GM21717 (cell line): ENCODE data around the gene PLAC8.
"Not testable (repeated sequence)": the region's sequence is repeated elsewhere in the genome, so short reads cannot be mapped to it uniquely, and the experiment has no call there.

Source experiments
- ATAC-seq: cut with Tn5 transposase; IDR thresholded peaks from one replicate; pipeline ENCODE4 v1.9.1; 2021; ENCODE audit warnings: mild to moderate bottlenecking, moderate library complexity; ENCODE audit not compliant: unreplicated experiment

PLAC8 gene

DNA sequence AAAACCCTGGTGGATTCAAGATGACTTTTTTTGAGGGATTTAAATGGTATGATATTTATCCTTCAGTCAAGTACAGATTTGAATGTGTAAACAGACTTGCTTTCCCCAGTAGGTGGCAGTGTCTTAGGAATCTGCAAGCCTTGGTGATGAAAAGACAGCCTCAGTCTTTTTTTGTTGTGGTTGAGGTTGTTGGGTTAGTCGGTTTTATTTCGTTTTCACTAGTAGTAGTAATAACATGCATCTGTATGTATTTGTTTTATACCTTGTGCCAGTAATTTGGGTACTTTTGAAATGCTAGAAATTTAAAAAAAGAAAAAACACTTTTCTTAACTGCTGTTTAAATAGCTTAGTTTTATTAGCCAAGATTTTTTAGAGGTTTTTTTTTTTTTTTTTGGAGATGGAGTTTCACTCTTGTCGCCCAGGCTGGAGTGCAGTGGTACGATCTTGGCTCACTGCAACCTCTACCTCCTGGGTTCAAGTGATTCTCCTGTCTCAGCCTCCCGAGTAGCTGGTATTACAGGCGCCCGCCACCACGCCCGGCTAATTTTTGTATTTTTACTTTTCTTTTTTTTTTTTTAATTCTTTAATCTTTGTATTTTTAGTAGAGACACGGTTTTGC is 40.3 kb downstream of the PLAC8 start:
- peak; percentile 70 for ATAC-seq

DNA sequence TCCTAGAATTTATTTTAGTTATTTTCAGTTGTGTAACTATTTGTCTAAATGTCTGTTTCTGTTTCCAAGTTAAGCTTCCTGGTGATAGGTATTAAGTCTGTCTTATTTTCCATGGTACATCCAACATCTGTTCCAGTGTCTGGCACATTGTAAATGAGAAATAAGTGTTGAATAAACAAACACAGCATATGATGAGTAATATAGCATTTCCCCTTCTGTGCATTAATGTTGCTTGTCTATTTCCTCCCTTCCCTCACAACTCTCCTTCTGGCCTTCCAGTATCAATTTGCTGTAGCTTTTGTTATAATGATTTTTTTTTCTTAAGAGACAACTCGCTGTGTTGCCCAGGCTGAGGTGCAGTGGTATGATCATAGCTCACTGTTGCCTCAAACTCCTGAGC is 43.4 kb downstream of the PLAC8 start:
- no peak for ATAC-seq

DNA sequence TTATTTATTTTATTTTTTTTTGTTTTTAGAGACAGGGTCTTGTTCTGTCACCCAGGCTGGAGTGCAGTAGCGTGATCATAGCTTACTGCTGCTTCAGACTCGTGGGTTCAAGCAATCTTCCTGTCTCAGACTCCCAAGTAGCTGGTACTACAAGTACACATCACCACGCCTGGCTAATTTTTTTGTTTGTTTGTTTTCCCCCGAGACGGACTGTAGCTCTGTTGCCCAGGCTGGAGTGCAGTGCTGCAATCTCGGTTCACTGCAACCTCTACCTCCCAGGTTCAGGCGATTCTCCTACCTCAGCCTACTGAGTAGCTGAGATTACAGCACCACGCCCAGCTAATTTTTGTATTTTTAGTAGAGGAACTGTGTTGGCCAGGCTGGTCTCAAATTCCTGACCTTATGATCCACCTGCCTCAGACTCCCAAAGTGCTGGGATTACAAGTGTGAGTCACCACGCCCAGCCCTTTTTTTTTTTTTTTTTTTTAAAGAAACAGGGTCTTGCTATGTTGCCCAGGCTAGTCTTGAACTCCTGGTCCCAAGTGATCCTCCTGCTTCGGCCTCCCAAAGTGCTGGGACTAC is 47.4 kb downstream of the PLAC8 start:
- no peak for ATAC-seq

DNA sequence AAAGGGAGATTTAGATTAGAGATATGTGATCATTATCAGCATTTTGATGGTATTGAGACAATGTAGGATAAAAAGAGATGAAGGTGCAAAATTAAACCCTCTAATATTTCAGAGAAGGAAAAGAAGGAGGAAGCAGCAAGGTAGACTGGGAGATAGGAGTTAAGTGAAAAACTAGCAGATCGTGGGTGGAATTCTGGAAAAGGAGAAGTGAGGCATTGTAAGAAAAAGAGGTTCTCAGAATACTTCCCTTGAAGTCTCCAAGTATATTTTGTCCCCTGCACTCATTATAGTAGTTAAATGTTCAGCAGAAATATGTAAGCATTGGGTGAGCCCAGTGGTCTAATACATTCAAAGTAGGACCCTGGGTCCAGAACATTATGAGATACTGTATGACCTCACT is 49.3 kb downstream of the PLAC8 start:
- no peak for ATAC-seq

DNA sequence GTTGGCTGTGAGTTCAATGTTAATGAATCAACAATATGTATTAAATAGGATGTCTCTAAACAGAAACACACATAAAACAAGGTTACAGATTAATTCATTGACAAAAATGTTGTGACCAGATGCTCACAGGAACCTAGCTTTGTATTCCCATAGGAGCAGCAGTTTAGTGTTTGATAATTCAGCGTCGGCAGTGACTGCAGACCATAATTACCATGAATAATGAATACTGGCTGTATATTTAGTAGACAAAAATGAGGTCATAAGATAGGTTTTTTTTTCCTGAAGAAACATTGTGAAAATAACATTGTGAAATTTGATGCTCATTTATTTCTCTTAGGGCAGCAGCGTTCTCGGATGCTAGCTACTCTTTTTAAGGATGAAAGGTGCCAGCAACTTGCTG is 51.8 kb downstream of the PLAC8 start:
- ATAC-seq: no peak

DNA sequence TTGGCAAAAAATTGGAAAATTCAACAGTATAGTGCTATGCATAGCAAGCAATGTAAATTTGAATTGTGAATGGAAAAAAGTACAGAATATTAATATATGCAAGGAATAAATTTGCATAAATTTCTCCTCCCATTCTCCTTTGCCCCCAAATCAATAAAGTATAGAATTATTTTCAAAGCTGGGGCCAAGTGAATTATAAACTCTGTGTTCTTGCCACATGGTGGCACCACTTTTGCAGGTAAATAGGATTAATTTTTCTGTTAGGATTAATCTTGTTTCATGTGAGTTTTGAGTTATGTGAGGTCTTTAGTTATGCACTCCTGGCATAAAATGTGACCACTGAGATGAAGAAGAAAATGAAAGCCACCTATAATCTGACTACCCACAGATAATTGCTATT is 59.6 kb downstream of the PLAC8 start:
- no peak for ATAC-seq

DNA sequence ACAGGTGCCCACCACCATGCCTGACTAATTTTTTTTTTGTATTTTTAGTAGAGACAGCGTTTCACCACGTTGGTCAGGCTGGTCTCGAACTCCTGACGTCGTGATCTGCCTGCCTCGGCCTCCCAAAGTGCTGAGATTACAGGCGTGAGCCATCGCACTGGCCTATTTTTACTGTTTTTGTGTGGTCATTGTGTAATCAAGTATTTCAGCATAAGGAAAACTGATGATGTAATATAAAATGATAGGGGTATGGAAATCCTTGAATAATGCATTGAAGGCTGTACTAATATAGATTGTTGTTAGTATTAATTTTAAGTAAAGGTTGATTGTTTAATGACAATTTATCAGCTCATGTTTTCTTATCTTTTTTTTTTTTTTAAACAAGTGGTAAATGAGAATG is 65.7 kb downstream of the PLAC8 start:
- not testable (repeated sequence) for ATAC-seq

DNA sequence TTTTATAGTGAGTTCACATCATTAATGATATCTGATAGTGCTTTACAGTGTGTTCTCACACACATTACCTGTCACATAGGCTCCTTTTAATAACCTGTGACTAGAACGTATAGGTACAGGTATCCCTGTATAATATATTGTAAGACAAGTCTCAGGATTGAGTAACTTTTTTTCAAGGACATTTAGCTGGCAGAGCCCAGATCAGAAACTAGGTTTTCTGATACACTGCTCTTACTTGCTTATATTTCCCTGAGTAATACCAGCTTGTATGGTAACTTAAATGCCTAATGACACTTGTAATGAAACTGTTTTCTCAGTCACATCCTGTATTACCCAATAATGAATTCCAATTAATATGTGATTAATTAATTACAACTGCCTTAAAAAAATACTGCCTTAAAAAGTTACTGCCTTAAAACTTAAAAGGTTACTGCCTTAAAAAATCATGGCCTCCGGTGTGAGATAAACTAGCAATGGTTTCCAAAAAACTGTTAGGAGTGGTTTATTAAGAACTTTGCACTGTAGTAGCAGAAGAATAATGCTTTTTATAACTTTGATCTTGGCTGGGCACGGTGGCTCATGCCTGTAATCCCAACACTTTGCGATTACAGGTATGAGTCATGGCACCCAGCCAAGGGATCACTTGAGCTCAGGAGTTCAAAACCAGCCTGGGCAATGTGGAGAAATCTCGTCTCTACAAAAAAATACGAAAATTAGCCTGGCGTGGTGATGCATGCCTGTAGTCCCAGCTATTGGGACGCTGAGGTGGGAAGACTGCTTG is 67.6 kb downstream of the PLAC8 start:
- ATAC-seq: no peak

DNA sequence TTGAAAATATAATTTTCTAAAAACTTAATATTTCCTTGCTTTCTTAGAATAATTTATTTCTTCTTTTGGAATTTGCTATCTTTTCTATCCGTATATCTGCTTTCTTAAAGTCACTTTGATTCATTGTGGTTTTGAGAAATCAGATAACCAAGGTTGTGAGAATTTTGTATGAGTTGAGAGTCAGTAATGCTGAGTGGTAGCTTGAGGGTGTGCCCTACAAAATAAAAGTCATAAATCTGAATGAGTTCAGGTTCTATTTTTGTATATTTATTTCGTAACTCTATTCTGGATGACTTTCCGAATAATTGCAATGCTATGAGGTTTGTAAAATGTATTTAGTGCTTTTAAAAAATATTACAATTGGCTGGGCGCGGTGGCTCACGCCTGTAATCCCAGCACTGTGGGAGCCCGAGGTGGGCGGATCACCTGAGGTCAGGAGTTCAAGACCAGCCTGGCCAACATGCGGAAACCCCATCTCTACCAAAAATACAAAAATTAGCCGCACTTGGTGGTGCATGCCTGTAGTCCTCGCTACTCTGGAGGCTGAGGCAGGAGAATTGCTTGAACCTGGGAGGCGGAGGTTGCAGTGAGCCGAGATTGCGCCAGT is 70.6 kb downstream of the PLAC8 start:
- ATAC-seq: no peak

DNA sequence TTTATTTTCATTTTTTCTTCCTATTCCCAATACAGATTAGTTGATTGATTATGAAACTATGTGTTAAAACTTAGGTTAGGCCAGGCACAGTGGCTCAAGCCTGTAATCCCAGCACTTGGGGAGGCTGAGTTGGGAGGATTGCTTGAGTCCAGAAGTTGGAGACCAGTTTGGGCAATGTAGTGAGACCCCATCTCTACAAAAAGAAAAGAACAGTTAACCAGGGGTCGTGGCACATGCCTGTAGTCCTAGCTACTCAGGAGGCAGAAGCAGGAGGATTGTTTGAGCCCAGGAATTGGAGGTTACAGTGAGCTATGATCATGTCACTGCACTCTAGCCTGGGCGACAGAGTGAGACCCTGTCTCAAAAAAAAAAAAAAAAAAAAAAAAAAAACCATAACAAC is 71.4 kb downstream of the PLAC8 start:
- not testable (repeated sequence) for ATAC-seq

DNA sequence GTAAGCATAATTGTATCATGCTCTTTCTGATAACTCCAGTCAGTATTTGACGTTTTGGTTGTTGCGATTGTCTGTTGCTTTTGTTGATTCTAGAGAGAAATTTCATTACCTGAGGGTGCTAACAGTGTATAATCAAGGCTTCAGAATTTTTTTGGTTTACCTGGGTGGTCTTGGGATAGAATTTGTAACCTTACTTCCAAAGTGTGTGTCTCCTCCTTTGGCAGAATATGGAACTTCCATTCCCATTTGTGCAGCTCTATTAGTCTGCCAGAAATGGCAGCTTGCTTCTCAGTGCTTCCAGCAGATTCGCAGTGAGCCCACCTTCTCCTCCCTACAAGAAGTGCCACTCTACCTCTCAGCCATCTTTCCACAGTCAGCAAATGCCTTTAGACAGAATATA is 74.3 kb downstream of the PLAC8 start:
- no peak for ATAC-seq
